Measurements from ENCODE around the gene SLC13A1.

Gene SLC13A1

GRCh38 chr7:123193235-123193634, 6.5 kb downstream of the SLC13A1 start:
- no peak for DNase-seq

- no peak for DNase-seq
These were observed 8.6 kb downstream of the SLC13A1 start for GRCh38 chr7:123191132-123191531.

DNA sequence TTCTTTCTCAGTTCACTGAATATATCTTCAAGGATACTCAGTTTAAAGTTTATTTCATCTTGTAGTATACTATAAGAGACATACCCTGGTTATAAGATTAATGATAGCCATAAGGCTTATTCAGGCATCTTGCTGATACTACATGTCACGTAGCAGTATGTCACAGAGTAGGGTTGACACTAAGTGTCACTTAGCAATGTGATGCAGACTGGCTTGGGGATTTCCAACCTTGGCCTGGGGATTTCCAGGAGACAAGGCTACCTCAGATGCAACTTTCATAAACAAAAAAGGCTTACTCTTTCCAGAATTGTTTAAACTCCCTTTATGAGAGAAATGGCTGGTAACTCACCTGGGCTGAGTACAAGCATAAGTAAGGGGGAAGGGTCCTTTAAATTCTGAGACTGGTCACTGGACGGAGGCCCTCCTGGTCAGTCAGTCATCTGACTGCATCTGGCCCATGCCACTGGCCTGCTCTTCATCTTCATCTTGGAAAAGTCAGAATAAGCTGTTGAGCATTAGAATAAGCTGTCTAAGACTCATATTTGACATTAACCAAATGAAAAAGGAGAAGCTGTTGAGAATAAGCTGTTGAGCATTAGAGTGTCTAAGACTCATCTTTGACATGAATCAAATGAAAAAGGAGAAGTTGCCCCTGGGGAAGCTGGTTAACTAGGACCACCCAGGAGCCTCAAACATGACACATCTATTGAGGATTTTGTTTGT, 9.5 kb downstream of the SLC13A1 start:
- DNase-seq = no peak

DNA sequence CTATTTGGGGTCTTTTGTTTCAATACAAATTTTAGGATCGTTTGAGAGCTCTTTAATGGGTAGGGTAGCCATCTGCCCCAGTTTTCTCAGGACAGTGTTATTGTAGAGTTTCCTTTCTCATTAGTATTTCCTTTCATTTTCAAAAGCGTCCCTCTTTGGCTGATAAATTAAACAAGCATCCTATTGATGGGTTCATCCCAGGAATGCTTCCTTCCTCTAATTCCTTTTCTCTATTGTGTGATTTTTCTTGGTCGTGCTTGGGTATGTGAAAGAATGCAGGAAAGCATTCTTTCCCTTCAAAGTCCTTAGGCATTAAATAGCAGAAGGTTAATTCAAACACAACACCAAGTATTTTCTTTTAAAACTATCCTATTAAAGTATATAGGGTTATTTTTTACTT, 14.0 kb downstream of the SLC13A1 start:
- DNase-seq = no peak

GRCh38 chr7:123184271-123184670, 15.5 kb downstream of the SLC13A1 start:
- no peak for DNase-seq

- no peak for DNase-seq
These were observed 16.3 kb downstream of the SLC13A1 start for GRCh38 chr7:123183431-123183830.

GRCh38 chr7:123177442-123177841, 22.3 kb downstream of the SLC13A1 start:
- no peak for DNase-seq

DNA sequence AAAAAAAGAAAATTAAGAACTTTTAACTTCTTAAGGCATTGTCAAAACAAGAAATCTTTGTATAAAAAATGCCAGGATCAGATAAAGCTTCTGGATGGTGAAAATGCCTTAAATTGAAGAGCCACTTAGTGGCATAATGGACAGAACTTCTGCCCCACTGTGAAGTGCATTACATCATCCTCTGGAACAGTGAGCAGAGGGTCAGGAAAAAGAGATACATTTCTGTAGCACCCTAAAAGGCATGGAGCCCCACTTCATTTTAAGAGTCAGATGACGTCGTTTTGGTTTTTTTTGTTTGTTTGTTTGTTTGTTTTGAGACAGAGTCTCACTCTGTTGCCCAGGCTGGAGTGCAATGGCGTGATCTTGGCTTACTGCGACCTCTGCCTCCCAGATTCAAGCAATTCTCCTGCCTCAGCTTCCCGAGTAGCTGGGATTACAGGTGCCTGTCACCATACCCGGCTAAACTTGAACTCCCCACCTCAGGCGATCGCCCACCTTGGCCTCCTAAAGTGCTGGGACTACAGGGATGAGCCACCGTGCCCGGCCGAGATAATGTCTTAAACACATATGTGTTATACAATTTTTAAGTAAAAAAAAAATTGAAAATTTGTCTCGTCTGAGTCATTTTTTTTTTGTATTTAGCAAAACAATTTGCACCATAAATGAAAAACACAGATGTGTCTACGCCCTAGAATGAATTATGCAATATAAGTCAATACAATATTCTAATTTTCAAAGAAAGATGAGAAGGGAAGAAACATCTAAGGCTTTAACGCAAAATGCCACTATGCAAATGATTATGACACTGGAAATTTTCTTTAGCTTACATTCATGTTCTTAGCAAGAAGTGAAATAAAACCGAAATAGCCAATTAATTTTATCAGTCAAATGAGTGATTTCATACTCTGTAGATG, 29.2 kb downstream of the SLC13A1 start:
- no peak for DNase-seq

- no peak for DNase-seq
These were observed 30.7 kb downstream of the SLC13A1 start for GRCh38 chr7:123169065-123169464.

- no peak for DNase-seq
These were observed 42.2 kb downstream of the SLC13A1 start for GRCh38 chr7:123157606-123158005.

DNA sequence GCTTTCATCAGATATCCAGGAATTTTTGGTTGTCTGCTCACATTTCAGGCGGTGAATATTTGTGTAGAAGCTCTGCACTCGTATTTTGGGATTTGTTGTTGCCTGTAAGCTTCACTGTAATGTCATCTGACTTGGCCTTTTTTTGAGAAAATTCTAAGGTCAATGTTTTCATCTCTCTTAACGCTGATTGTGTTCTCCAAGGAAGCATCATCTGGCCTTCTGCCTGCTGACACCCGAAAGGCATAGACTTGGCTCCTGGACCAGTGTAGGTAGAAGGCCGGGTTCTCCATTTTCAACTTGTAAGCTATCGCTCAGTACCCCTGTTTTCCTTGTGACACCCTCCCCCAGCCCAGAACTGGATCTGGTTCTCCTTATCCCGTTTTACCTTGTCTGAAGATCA, 44.2 kb downstream of the SLC13A1 start:
- no peak for DNase-seq

DNA sequence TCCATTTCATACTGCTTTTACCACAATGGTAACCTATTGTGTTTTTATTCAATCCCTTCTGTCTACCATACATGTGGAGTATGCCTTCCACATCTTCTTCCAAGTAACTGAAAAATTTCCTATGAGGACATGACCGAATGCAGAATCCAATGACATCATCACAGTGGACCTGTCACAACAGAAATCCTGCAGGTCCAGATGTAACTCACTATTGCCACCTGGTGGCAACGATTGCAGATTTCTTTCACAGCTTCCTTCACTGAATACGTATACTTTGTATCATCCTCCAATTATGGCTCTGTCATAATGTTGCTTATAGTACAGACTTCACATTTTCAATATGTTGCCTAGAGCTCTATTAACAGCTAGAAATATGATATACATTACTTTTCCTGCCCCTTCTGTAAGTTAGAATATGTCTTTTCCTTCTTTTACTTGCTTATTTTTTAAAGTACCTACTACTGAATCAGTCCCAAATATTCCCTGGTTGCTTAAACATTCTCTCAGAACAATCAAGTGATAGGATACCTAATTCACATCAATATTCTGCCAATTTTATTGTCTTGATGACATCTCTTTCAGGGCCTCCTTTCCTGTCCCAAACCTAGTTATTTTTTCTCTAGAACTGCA, 45.4 kb downstream of the SLC13A1 start:
- DNase-seq = peak; percentile 82 to 93

- no peak for DNase-seq
These were observed 48.3 kb downstream of the SLC13A1 start for GRCh38 chr7:123151443-123151842.

- peak in 1 of 2 experiments; percentile 40 for DNase-seq
These were observed 51.0 kb downstream of the SLC13A1 start for GRCh38 chr7:123148813-123149212.

DNA sequence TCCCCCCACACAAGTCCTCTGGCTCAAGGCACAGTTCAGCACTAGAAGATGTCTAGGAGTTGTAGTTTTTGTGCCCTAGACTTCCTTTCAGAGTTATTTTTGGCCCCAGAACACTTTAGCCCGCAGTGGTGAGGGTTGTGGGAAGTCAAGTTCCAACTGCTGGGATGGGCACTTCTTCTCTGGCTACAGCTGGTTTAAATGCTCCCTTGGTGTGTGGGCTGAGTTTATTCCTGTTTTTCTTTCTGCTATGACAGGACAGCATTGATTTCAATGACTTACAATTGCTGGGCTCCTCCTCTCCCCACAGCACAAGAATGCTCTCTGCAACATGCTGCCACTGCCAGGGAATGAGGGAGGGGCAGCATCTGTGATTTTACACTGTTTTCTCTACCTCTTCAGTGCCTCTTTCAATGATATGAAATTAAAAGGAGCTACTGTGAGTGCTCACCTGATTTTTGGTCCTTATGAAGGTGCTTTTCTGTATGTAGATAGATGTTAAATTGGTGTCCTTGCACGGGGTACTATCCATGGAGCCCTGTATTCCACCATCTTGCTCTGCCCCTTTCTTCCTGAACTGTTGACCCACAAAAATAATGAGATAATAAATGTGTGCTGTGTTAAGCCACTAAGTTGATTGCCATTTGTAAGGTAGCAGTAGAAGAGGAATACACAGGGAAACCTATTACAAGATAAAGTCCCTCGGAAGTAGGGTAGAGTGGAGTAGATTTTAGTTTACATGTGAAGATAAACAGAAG, 56.3 kb downstream of the SLC13A1 start:
- DNase-seq = no peak

- DNase-seq = no peak
These were observed 59.2 kb downstream of the SLC13A1 start for GRCh38 chr7:123140561-123140960.

DNA sequence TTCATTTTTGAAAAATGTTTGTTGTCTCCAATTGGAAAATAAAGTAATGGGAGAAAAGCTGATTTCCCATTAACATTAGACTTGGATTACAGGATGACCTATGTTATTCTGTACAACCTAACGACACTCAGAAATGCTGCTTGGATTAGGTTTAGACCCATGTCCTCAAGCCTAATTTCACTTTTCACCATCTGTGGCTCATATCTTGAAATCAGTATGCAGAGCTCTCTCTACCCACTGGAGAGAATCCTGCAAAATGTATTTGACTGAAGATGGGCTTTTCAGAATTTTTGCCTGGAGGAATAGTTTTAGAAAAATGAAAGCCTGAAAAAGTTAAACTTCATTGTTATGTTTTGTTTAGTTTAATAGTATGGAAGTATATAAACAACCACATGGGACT, 63.8 kb downstream of the SLC13A1 start:
- no peak for DNase-seq

GRCh38 chr7:123133924-123134323, 65.8 kb downstream of the SLC13A1 start:
- no peak for DNase-seq

- DNase-seq = no peak
These were observed 67.8 kb downstream of the SLC13A1 start for GRCh38 chr7:123131961-123132360.

GRCh38 chr7:123131556-123131955, 68.2 kb downstream of the SLC13A1 start:
- no peak for DNase-seq

GRCh38 chr7:123131140-123131539, 68.6 kb downstream of the SLC13A1 start:
- no peak for DNase-seq

GRCh38 chr7:123126691-123127090, 73.1 kb downstream of the SLC13A1 start:
- DNase-seq = no peak

GRCh38 chr7:123126171-123126570, 73.6 kb downstream of the SLC13A1 start:
- DNase-seq = no peak

Measured in NCI-H526 (cell line).